Adipocyte (in vitro differentiated cells): ENCODE measurements around the gene SOX21.
A peak's percentile ranks its signal among the peaks of the same experiment; 100 is the strongest.

Experiments
- DNase-seq: peaks from one replicate; pipeline ENCODE4 v3.0.0-alpha.2; 2015; ENCODE audit warnings: low read depth
- H3K27me3 ChIP-seq: replicated peaks from 2 replicates; pipeline ENCODE4 v1.7.0; 2013; ENCODE audit warnings: mild to moderate bottlenecking, low read length, moderate library complexity; ENCODE audit not compliant: control insufficient read depth, insufficient read depth
- H3K36me3 ChIP-seq: 2 replicates; pipeline ENCODE4 v1.7.0; 2013; ENCODE audit warnings: low read length, mild to moderate bottlenecking, moderate library complexity; ENCODE audit not compliant: control insufficient read depth, insufficient read depth, severe bottlenecking
- H3K4me1 ChIP-seq: 2 replicates; pipeline ENCODE4 v1.7.0; 2013; ENCODE audit warnings: mild to moderate bottlenecking, low read length, moderate library complexity; ENCODE audit not compliant: control insufficient read depth, insufficient read depth
- H3K4me3 ChIP-seq: 2 replicates; pipeline ENCODE4 v1.7.0; 2013; ENCODE audit warnings: mild to moderate bottlenecking, low read length, moderate library complexity
- H3K9ac ChIP-seq: 2 replicates; pipeline ENCODE4 v1.7.0; 2013; ENCODE audit warnings: mild to moderate bottlenecking, low read length, moderate library complexity
- H3K9me3 ChIP-seq: 2 replicates; pipeline ENCODE4 v1.7.0; 2013; ENCODE audit warnings: mild to moderate bottlenecking, low read length, moderate library complexity; ENCODE audit not compliant: control insufficient read depth

SOX21 gene

GRCh38 chr13:94673851-94674250 lies 38.5 kb downstream of the SOX21 start:
- Histone ChIP-seq H3K27me3 (peaks cover 31% of the 10 kb centered on the region), H3K36me3 (no peaks in the 10 kb centered on the region), H3K4me3 (no peak overlapping the region), H3K9ac (no peak overlapping the region), H3K4me1 (no peaks in the 10 kb centered on the region), H3K9me3 (no peaks in the 10 kb centered on the region)
- no peak for DNase-seq

GRCh38 chr13:94672400-94672799 lies 39.9 kb downstream of the SOX21 start:
- Histone ChIP-seq H3K4me3 (no peak overlapping the region), H3K9me3 (no peaks in the 10 kb centered on the region), H3K36me3 (no peaks in the 10 kb centered on the region), H3K9ac (no peak overlapping the region), H3K4me1 (no peaks in the 10 kb centered on the region), H3K27me3 (peaks cover 35% of the 10 kb centered on the region)
- no peak for DNase-seq

- no peaks in the 10 kb centered on the region for H3K4me1 ChIP-seq
- DNase-seq = no peak
- no peaks in the 10 kb centered on the region for H3K9me3 ChIP-seq
- H3K27me3 ChIP-seq = peaks cover 57% of the 10 kb centered on the region
- no peak overlapping the region for H3K9ac ChIP-seq
- no peaks in the 10 kb centered on the region for H3K36me3 ChIP-seq
- H3K4me3 ChIP-seq = no peak overlapping the region
Observed at GRCh38 chr13:94667190-94667589, 45.2 kb downstream of the SOX21 start.

- H3K36me3 ChIP-seq = no peaks in the 10 kb centered on the region
- H3K4me3 ChIP-seq = no peak overlapping the region
- no peak for DNase-seq
- no peaks in the 10 kb centered on the region for H3K4me1 ChIP-seq
- no peak overlapping the region for H3K9ac ChIP-seq
- H3K27me3 ChIP-seq = peaks cover 67% of the 10 kb centered on the region
- H3K9me3 ChIP-seq = no peaks in the 10 kb centered on the region
Observed at GRCh38 chr13:94666065-94666464, 46.3 kb downstream of the SOX21 start.

- no peak for DNase-seq
- H3K36me3 ChIP-seq = no peaks in the 10 kb centered on the region
- H3K9ac ChIP-seq = no peak overlapping the region
- no peak overlapping the region for H3K4me3 ChIP-seq
- H3K27me3 ChIP-seq = peaks cover 66% of the 10 kb centered on the region
- H3K9me3 ChIP-seq = no peaks in the 10 kb centered on the region
- no peaks in the 10 kb centered on the region for H3K4me1 ChIP-seq
Observed at GRCh38 chr13:94664889-94665288, 47.5 kb downstream of the SOX21 start.

GRCh38 chr13:94662274-94662945 lies 49.9 kb downstream of the SOX21 start:
- Histone ChIP-seq H3K27me3 (peaks cover 56% of the 10 kb centered on the region), H3K4me3 (no peak overlapping the region), H3K9ac (no peak overlapping the region), H3K36me3 (no peaks in the 10 kb centered on the region), H3K4me1 (no peaks in the 10 kb centered on the region), H3K9me3 (no peaks in the 10 kb centered on the region)
- DNase-seq = no peak

- Histone ChIP-seq H3K27me3 (peaks cover 47% of the 10 kb centered on the region), H3K36me3 (no peaks in the 10 kb centered on the region), H3K4me3 (no peak overlapping the region), H3K9me3 (no peaks in the 10 kb centered on the region), H3K9ac (no peak overlapping the region), H3K4me1 (peaks cover 7% of the 10 kb centered on the region)
- DNase-seq = no peak
Observed at GRCh38 chr13:94661406-94661805, 50.9 kb downstream of the SOX21 start.

- H3K4me3 ChIP-seq = no peak overlapping the region
- H3K27me3 ChIP-seq = peaks cover 42% of the 10 kb centered on the region
- peak; percentile 44 for DNase-seq
- H3K9ac ChIP-seq = no peak overlapping the region
- H3K4me1 ChIP-seq = peaks cover 7% of the 10 kb centered on the region
- H3K9me3 ChIP-seq = no peaks in the 10 kb centered on the region
- H3K36me3 ChIP-seq = no peaks in the 10 kb centered on the region
Observed at GRCh38 chr13:94660695-94661326, 51.5 kb downstream of the SOX21 start.
